Smooth muscle cell (in vitro differentiated cells): Measurements from ENCODE around the gene KSR2. TPM values are rescaled to one million over a fixed set of nuclear protein-coding genes. Genes with fewer than 3 reads are reported as not detected.

ENCODE experiments used
- DNase-seq: peaks from one replicate; lab custom pipeline; 2025; ENCODE audit not compliant: unreplicated experiment; lab: John Stamatoyannopoulos, UW
- H2AFZ ChIP-seq: fragments of 200-600 bp; sonication (generic); 2 replicates; pipeline ENCODE4 v1.6.0; 2016; ENCODE audit warnings: antibody characterized with exemption, low read depth, mild to moderate bottlenecking
- H3F3A ChIP-seq: fragments of 200-600 bp; sonication (generic); 2 replicates; pipeline ENCODE4 v1.6.0; 2017; ENCODE audit warnings: antibody characterized with exemption, low read depth
- H3K27ac ChIP-seq: fragments of 200-600 bp; sonication (generic); 2 replicates; pipeline ENCODE4 v1.5.1; 2016; ENCODE audit warnings: low read depth, mild to moderate bottlenecking
- H3K27me3 ChIP-seq: fragments of 200-600 bp; sonication (generic); 2 replicates; pipeline ENCODE4 v1.6.1; 2016; ENCODE audit warnings: low read depth, mild to moderate bottlenecking
- H3K36me3 ChIP-seq: fragments of 200-600 bp; sonication (generic); 2 replicates; pipeline ENCODE4 v1.5.1; 2016; ENCODE audit warnings: low read depth
- H3K4me1 ChIP-seq: fragments of 200-600 bp; sonication (generic); 2 replicates; pipeline ENCODE4 v1.5.1; 2016; ENCODE audit warnings: low read depth
- H3K4me2 ChIP-seq: fragments of 200-600 bp; sonication (generic); 2 replicates; pipeline ENCODE4 v1.6.0; 2016; ENCODE audit warnings: mild to moderate bottlenecking
- H3K4me3 ChIP-seq: fragments of 200-600 bp; sonication (generic); 2 replicates; pipeline ENCODE4 v1.5.1; 2016; ENCODE audit warnings: mild to moderate bottlenecking
- H3K79me2 ChIP-seq: fragments of 200-600 bp; sonication (generic); 2 replicates; pipeline ENCODE4 v1.6.0; 2016; ENCODE audit warnings: low read depth, mild to moderate bottlenecking
- H3K9ac ChIP-seq: fragments of 200-600 bp; sonication (generic); 2 replicates; pipeline ENCODE4 v1.6.0; 2016; ENCODE audit warnings: low read depth
- H3K9me3 ChIP-seq: fragments of 200-600 bp; sonication (generic); replicated peaks from 2 replicates; pipeline ENCODE4 v1.5.1; 2016; ENCODE audit warnings: low read depth
- H4K20me1 ChIP-seq: fragments of 200-600 bp; sonication (generic); 2 replicates; pipeline ENCODE4 v1.6.0; 2016; ENCODE audit warnings: low read depth
- WGBS: methylation state at CpG from one replicate; pipeline ENCODE4 v1.1.7; 2016; ENCODE audit warnings: low lambda C conversion rate; 5-methylcytosine and 5-hydroxymethylcytosine counted together
- polyA plus RNA-seq: library from polyadenylated mRNA; unstranded; fragments of >200 nt; fragmentation: Nextera tagmentation; extraction: Ambion mirVana; gene quantifications from 2 replicates; pipeline ENCODE4 v1.2.1, GENCODE V29; 2016
- total RNA-seq: library from RNA; depleted of rRNA; stranded (reverse); fragments of >200 nt; gene quantifications from 2 replicates; pipeline ENCODE4 v1.2.3, GENCODE V29; 2014
- TF ChIP-seq, protein P1 (sequence below): fragments of 200-600 bp; sonication (generic); IDR thresholded peaks from 2 replicates; pipeline ENCODE4 v1.5.1; 2017; ENCODE audit warnings: borderline replicate concordance, mild to moderate bottlenecking, antibody characterized with exemption; ENCODE audit not compliant: insufficient read depth, poor library complexity, severe bottlenecking

The KSR2 gene
- total and polyA plus RNA-seq, 2 experiments from 2014 or later, result 0.04 TPM; not detected in 1

DNA sequence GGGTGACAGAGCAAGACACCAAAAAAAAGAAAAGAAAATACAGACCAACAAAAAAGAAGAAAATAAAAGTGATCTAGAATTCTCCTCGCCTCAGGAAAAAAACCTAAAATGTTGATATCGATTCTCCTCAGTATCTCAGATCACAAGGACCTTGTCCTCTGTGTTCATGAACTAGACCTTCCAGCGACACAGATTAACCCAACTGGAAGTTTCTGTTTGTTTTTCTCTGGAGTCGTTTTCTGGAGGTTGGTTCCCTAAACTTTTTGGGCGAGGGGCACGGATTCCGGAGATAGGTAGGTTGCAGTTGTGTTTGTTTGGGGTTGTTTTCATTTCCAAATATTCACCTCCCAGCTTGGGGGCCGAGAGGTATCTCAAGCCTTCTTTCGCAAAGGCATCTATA lies 47.2 kb upstream of the KSR2 start:
- no peak for DNase-seq
- TF ChIP-seq, protein P1, sequence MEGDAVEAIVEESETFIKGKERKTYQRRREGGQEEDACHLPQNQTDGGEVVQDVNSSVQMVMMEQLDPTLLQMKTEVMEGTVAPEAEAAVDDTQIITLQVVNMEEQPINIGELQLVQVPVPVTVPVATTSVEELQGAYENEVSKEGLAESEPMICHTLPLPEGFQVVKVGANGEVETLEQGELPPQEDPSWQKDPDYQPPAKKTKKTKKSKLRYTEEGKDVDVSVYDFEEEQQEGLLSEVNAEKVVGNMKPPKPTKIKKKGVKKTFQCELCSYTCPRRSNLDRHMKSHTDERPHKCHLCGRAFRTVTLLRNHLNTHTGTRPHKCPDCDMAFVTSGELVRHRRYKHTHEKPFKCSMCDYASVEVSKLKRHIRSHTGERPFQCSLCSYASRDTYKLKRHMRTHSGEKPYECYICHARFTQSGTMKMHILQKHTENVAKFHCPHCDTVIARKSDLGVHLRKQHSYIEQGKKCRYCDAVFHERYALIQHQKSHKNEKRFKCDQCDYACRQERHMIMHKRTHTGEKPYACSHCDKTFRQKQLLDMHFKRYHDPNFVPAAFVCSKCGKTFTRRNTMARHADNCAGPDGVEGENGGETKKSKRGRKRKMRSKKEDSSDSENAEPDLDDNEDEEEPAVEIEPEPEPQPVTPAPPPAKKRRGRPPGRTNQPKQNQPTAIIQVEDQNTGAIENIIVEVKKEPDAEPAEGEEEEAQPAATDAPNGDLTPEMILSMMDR, result no peak
- H3K9ac ChIP-seq, result no peak overlapping the region
- WGBS, result 56% methylated on average over 9 of the region's 9 CpGs
- H3K4me1 ChIP-seq, result peaks cover 10% of the 10 kb centered on the region
- H3K4me3 ChIP-seq, result peak overlapping the region; percentile 93
- peak overlapping the region; percentile 98 for H3K4me2 ChIP-seq
- no peaks in the 10 kb centered on the region for H4K20me1 ChIP-seq
- peak overlapping the region; percentile 96 for H2AFZ ChIP-seq
- H3K79me2 ChIP-seq, result peaks cover 7% of the 10 kb centered on the region
- H3K9me3 ChIP-seq, result no peaks in the 10 kb centered on the region
- H3K27me3 ChIP-seq, result no peaks in the 10 kb centered on the region
- H3K27ac ChIP-seq, result no peak overlapping the region
- no peaks in the 10 kb centered on the region for H3K36me3 ChIP-seq
- H3F3A ChIP-seq, result no peaks in the 10 kb centered on the region

DNA sequence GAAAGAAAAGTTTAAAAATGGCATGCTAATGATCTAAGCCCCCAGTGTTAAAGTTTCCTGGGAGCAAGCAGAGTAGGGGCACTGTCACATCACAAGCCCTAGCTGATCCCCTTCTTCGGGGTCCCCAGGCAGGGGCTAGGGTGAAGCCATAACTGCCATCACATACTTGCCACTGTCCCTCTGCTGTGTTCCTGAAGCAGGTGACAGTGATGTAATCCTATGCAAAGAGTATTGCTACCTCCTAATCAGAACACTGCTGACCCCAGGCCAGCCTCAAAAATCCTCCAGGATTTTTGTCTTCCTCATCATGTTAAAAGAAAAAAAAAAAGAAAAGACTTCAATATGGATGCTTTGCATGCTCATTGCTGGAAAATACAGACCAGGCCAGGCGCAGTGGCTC lies 46.5 kb upstream of the KSR2 start:
- TF ChIP-seq, protein P1, result no peak
- no peaks in the 10 kb centered on the region for H3F3A ChIP-seq
- 95% methylated on average over 2 of the region's 2 CpGs for WGBS
- H3K27me3 ChIP-seq, result no peaks in the 10 kb centered on the region
- H3K9ac ChIP-seq, result no peak overlapping the region
- no peak overlapping the region for H3K4me3 ChIP-seq
- H3K4me1 ChIP-seq, result peaks cover 10% of the 10 kb centered on the region
- no peak for DNase-seq
- no peak overlapping the region for H2AFZ ChIP-seq
- H4K20me1 ChIP-seq, result no peaks in the 10 kb centered on the region
- H3K9me3 ChIP-seq, result no peaks in the 10 kb centered on the region
- no peak overlapping the region for H3K4me2 ChIP-seq
- H3K36me3 ChIP-seq, result no peaks in the 10 kb centered on the region
- peaks cover 7% of the 10 kb centered on the region for H3K79me2 ChIP-seq
- H3K27ac ChIP-seq, result no peak overlapping the region

DNA sequence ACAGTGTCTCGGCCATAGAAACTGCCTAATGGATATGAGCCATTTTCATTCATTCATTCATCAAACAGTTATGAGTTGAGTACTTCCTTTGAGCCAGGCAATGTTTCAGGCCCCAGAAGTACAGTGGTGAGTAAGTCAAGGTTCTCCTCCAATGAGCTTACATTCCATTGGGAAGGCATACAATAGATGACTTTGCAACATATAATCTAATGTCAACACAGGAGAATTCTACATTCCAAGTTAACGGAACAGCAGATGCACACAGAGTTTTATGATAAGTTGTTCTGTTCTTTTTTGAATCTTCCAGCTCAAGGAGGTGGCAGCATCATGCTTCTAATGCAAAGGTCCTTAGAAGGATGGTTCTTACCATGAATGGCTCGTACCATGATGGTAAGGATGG lies 44.5 kb upstream of the KSR2 start:
- Histone ChIP-seq H3K36me3 (no peaks in the 10 kb centered on the region), H2AFZ (no peak overlapping the region), H3K4me2 (no peak overlapping the region), H3K27ac (no peak overlapping the region), H3F3A (no peaks in the 10 kb centered on the region), H3K79me2 (peaks cover 7% of the 10 kb centered on the region), H3K4me1 (peaks cover 10% of the 10 kb centered on the region), H3K4me3 (no peak overlapping the region), H4K20me1 (no peaks in the 10 kb centered on the region), H3K27me3 (no peaks in the 10 kb centered on the region), H3K9me3 (no peaks in the 10 kb centered on the region), H3K9ac (no peak overlapping the region)
- TF ChIP-seq, protein P1, result no peak
- 93% methylated on average over 3 of the region's 3 CpGs for WGBS
- DNase-seq, result no peak

DNA sequence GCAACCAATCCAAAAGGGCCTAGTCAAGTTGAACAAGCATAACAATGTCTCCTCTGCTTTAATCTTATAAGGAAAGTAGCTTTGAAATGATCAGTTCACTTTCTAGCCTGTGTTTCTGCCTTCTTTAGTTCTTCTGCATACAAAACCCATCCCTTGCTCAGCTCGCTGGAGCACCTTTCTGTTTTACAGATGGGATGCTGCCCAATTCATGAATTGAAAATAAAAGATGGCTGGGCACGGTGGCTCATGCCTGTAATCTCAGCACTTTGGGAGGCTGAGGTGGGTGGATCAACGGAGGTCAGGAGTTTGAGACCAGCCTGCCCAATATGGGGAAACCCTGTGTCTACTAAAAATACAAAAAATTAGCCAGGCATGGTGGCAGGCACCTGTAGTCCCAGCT lies 43.2 kb upstream of the KSR2 start:
- no peak for DNase-seq
- H3K9me3 ChIP-seq, result no peaks in the 10 kb centered on the region
- H3K27me3 ChIP-seq, result no peaks in the 10 kb centered on the region
- 92% methylated on average over 3 of the region's 3 CpGs for WGBS
- H3K4me1 ChIP-seq, result peaks cover 4% of the 10 kb centered on the region
- no peak overlapping the region for H3K9ac ChIP-seq
- no peak overlapping the region for H3K4me3 ChIP-seq
- no peak overlapping the region for H3K27ac ChIP-seq
- TF ChIP-seq, protein P1, result no peak
- no peaks in the 10 kb centered on the region for H3F3A ChIP-seq
- no peaks in the 10 kb centered on the region for H4K20me1 ChIP-seq
- no peaks in the 10 kb centered on the region for H3K36me3 ChIP-seq
- H2AFZ ChIP-seq, result no peak overlapping the region
- H3K79me2 ChIP-seq, result peaks cover under 1% of the 10 kb centered on the region
- no peak overlapping the region for H3K4me2 ChIP-seq
